ENCODE measurements around the gene BDH1. TPM values are rescaled to one million over a fixed set of nuclear protein-coding genes. Genes with fewer than 3 reads are reported as not detected.

BDH1 gene
- polyA plus RNA-seq, 1 donor (not counting 4 experiments of a cell fraction or from before 2014, with no cell fraction given), result 30.2 TPM

DNA sequence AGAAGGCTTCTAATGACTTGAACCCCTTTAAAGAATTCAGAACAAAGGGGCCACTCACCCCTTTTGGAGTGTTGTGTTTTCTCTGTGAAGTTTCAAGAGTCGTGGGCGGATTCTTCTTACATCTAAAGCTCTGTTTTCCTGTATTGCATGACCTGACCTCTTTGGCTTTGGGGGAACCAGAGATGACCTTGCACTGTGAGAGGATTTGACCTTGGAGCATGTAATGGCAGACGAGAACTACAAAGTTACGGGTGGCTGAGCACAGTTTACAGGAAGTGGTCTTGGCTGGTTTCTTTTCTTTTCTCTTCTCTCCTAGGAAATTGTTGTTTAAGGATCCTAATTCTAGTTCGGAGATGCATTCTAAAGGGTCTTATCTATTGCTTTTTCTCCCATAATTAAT, 6.2 kb upstream of the BDH1 start:
- H3K9me3 ChIP-seq (ENCODE audit: control insufficient read depth, low read depth, low read length), result no peaks in the 10 kb centered on the region
- no peaks in the 10 kb centered on the region for H3K27me3 ChIP-seq (ENCODE audit: control insufficient read depth, extremely low read depth, insufficient read depth, low read length)
- dilution Hi-C loops (cut with MboI; ENCODE audit: extremely low pct_ligation_motif_present, low sequenced_read_pairs), result no loop called here
- no peaks in the 10 kb centered on the region for H3K36me3 ChIP-seq (ENCODE audit: control insufficient read depth in 2 of 2, extremely low read depth in 1 of 2, insufficient read depth in 2 of 2, low read length in 2 of 2)
- no peak overlapping the region for H3K9ac ChIP-seq (ENCODE audit: control insufficient read depth, extremely low read depth, insufficient read depth, low read length)
- no peak overlapping the region for H2AFZ ChIP-seq (ENCODE audit: control insufficient read depth, low read length)
- no peak for TF ChIP-seq EZH2 (IDR thresholded peaks at IDR 0.05; ENCODE audit: low read length)
- TF ChIP-seq, protein P1, sequence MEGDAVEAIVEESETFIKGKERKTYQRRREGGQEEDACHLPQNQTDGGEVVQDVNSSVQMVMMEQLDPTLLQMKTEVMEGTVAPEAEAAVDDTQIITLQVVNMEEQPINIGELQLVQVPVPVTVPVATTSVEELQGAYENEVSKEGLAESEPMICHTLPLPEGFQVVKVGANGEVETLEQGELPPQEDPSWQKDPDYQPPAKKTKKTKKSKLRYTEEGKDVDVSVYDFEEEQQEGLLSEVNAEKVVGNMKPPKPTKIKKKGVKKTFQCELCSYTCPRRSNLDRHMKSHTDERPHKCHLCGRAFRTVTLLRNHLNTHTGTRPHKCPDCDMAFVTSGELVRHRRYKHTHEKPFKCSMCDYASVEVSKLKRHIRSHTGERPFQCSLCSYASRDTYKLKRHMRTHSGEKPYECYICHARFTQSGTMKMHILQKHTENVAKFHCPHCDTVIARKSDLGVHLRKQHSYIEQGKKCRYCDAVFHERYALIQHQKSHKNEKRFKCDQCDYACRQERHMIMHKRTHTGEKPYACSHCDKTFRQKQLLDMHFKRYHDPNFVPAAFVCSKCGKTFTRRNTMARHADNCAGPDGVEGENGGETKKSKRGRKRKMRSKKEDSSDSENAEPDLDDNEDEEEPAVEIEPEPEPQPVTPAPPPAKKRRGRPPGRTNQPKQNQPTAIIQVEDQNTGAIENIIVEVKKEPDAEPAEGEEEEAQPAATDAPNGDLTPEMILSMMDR (optimal IDR thresholded peaks at IDR 0.05 in 1 of 3, IDR thresholded peaks at IDR 0.05 in 1 of 3, conservative IDR thresholded peaks at IDR 0.05 in 1 of 3; ENCODE audit: extremely low read depth in 1 of 3, insufficient read depth in 2 of 3, low read length in 3 of 3), result no peak
- no peaks in the 10 kb centered on the region for H3K9me1 ChIP-seq (ENCODE audit: control insufficient read depth, extremely low read depth, insufficient read depth, low read length)
- DNase-seq (ENCODE audit: low read depth, low spot score) (no peak), FAIRE-seq (no peak)
- no peaks in the 10 kb centered on the region for H4K20me1 ChIP-seq (ENCODE audit: control insufficient read depth, extremely low read depth, insufficient read depth, low read length)
- H3K79me2 ChIP-seq (ENCODE audit: control insufficient read depth, insufficient read depth, low read length), result no peaks in the 10 kb centered on the region
- H3K4me1 ChIP-seq (ENCODE audit: control insufficient read depth, extremely low read depth, insufficient read depth, low read length), result no peaks in the 10 kb centered on the region
- H3K4me2 ChIP-seq (ENCODE audit: control insufficient read depth, extremely low read depth, insufficient read depth, low read depth, low read length), result no peak overlapping the region
- H3K4me3 ChIP-seq (ENCODE audit: control insufficient read depth in 2 of 3, extremely low read depth in 1 of 3, insufficient read depth in 2 of 3, low read depth in 1 of 3, low read length in 3 of 3), result no peak overlapping the region
- H3K27ac ChIP-seq (ENCODE audit: control insufficient read depth, insufficient read depth, low read length), result no peak overlapping the region

DNA sequence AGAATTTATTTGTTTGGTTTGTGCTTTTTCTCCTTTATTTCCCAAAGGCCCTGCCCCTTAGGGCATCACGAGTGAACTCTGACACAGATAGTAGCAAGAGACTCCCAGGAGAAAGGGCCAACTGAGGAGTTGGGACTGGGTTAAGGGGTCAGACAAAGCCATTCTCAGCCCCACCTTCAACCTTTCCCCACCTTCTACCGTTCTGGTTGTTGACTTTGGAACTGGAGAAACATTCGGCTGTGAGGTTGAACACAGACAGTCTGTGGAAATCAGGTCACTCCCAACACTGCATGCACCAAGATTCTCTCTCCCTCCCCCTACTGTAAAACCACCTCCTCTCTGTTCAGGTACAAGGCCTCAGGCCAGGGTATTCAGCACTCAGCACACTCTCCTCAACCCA, 3.9 kb upstream of the BDH1 start:
- dilution Hi-C loops (cut with MboI; ENCODE audit: extremely low pct_ligation_motif_present, low sequenced_read_pairs), result no loop called here
- FAIRE-seq (no peak), DNase-seq (ENCODE audit: low read depth, low spot score) (no peak)
- Histone ChIP-seq H3K4me3 (ENCODE audit: control insufficient read depth in 2 of 3, extremely low read depth in 1 of 3, insufficient read depth in 2 of 3, low read depth in 1 of 3, low read length in 3 of 3) (no peak overlapping the region), H3K4me2 (ENCODE audit: control insufficient read depth, extremely low read depth, insufficient read depth, low read depth, low read length) (no peak overlapping the region), H3K79me2 (ENCODE audit: control insufficient read depth, insufficient read depth, low read length) (no peaks in the 10 kb centered on the region), H2AFZ (ENCODE audit: control insufficient read depth, low read length) (no peak overlapping the region), H3K4me1 (ENCODE audit: control insufficient read depth, extremely low read depth, insufficient read depth, low read length) (peaks cover 2% of the 10 kb centered on the region), H3K9ac (ENCODE audit: control insufficient read depth, extremely low read depth, insufficient read depth, low read length) (no peak overlapping the region), H3K27ac (ENCODE audit: control insufficient read depth, insufficient read depth, low read length) (no peak overlapping the region), H3K9me3 (ENCODE audit: control insufficient read depth, low read depth, low read length) (no peaks in the 10 kb centered on the region), H3K9me1 (ENCODE audit: control insufficient read depth, extremely low read depth, insufficient read depth, low read length) (no peaks in the 10 kb centered on the region), H3K36me3 (ENCODE audit: control insufficient read depth in 2 of 2, extremely low read depth in 1 of 2, insufficient read depth in 2 of 2, low read length in 2 of 2) (no peaks in the 10 kb centered on the region), H4K20me1 (ENCODE audit: control insufficient read depth, extremely low read depth, insufficient read depth, low read length) (no peaks in the 10 kb centered on the region), H3K27me3 (ENCODE audit: control insufficient read depth, extremely low read depth, insufficient read depth, low read length) (no peaks in the 10 kb centered on the region)
- TF ChIP-seq EZH2 (IDR thresholded peaks at IDR 0.05; ENCODE audit: low read length), result no peak
- TF ChIP-seq, protein P1 (optimal IDR thresholded peaks at IDR 0.05 in 1 of 3, IDR thresholded peaks at IDR 0.05 in 1 of 3, conservative IDR thresholded peaks at IDR 0.05 in 1 of 3; ENCODE audit: extremely low read depth in 1 of 3, insufficient read depth in 2 of 3, low read length in 3 of 3), result no peak
